Neural crest cell (in vitro differentiated cells): ENCODE data around the gene NID1. TPM values are rescaled to one million over a fixed set of nuclear protein-coding genes. Genes with fewer than 3 reads are reported as not detected.

Experiments
- DNase-seq: peaks from one replicate; pipeline ENCODE4 v3.0.0; 2021; ENCODE audit warnings: low read depth, mixed read lengths, low spot score
- H3K27ac Mint-ChIP-seq: one replicate; pipeline ENCODE4 v1.8.0; 2021; ENCODE audit warnings: mild to moderate bottlenecking, mixed read lengths; ENCODE audit not compliant: unreplicated experiment
- H3K27me3 Mint-ChIP-seq: 2 replicates; pipeline ENCODE4 v1.8.0; 2021; ENCODE audit warnings: low read depth, mild to moderate bottlenecking, mixed read lengths
- H3K36me3 Mint-ChIP-seq: 2 replicates; pipeline ENCODE4 v1.8.0; 2021; ENCODE audit warnings: low read depth, mild to moderate bottlenecking, mixed read lengths
- H3K4me1 Mint-ChIP-seq: 2 replicates; pipeline ENCODE4 v1.8.0; 2021; ENCODE audit warnings: mixed read lengths
- H3K4me3 Mint-ChIP-seq: one replicate; pipeline ENCODE4 v1.8.0; 2021; ENCODE audit warnings: mild to moderate bottlenecking, mixed read lengths
- H3K9me3 Mint-ChIP-seq: 2 replicates; pipeline ENCODE4 v1.8.0; 2021; ENCODE audit warnings: mixed read lengths
- CTCF ChIP-seq: fragments of 200-600 bp; sonication (generic); conservative IDR thresholded peaks from 2 replicates; pipeline ENCODE4 v1.5.0; 2021; ENCODE audit warnings: antibody characterized with exemption, mild to moderate bottlenecking
- total RNA-seq: library from RNA; stranded (reverse); gene quantifications from 2 replicates; pipeline ENCODE4 v1.2.1, GENCODE V29; 2021

NID1 gene
- total RNA-seq, 1 donor from 2014 or later: 90.3 TPM

- Mint-ChIP-seq H3K27ac (no peak overlapping the region), H3K9me3 (no peaks in the 10 kb centered on the region), H3K27me3 (no peaks in the 10 kb centered on the region), H3K4me3 (no peak overlapping the region), H3K36me3 (no peaks in the 10 kb centered on the region), H3K4me1 (peaks cover 5% of the 10 kb centered on the region)
- TF ChIP-seq CTCF: no peak
- no peak for DNase-seq
Observed at GRCh38 chr1:236110137-236110536, 45.2 kb upstream of the NID1 start.

- Mint-ChIP-seq H3K9me3 (no peaks in the 10 kb centered on the region), H3K4me1 (peaks cover 9% of the 10 kb centered on the region), H3K27me3 (no peaks in the 10 kb centered on the region), H3K27ac (no peak overlapping the region), H3K4me3 (no peak overlapping the region), H3K36me3 (no peaks in the 10 kb centered on the region)
- TF ChIP-seq CTCF: no peak
- DNase-seq: no peak
Observed at GRCh38 chr1:236108027-236108648, 43.2 kb upstream of the NID1 start.

- peaks cover 9% of the 10 kb centered on the region for H3K4me1 Mint-ChIP-seq
- H3K4me3 Mint-ChIP-seq: no peak overlapping the region
- no peak for TF ChIP-seq CTCF
- no peak overlapping the region for H3K27ac Mint-ChIP-seq
- no peaks in the 10 kb centered on the region for H3K27me3 Mint-ChIP-seq
- no peak for DNase-seq
- no peaks in the 10 kb centered on the region for H3K9me3 Mint-ChIP-seq
- no peaks in the 10 kb centered on the region for H3K36me3 Mint-ChIP-seq
Observed at GRCh38 chr1:236107121-236107907, 42.4 kb upstream of the NID1 start.

GRCh38 chr1:236103646-236104218, 38.8 kb upstream of the NID1 start:
- no peak overlapping the region for H3K27ac Mint-ChIP-seq
- TF ChIP-seq CTCF: peak; percentile 96

GRCh38 chr1:236103059-236103458, 38.2 kb upstream of the NID1 start:
- no peak for TF ChIP-seq CTCF
- Mint-ChIP-seq H3K4me1 (peaks cover 9% of the 10 kb centered on the region), H3K36me3 (no peaks in the 10 kb centered on the region), H3K27ac (no peak overlapping the region), H3K9me3 (no peaks in the 10 kb centered on the region), H3K27me3 (no peaks in the 10 kb centered on the region), H3K4me3 (no peak overlapping the region)
- DNase-seq: no peak

More at GRCh38 chr1:236103646-236104218, 38.8 kb upstream of the NID1 start:
- Mint-ChIP-seq H3K36me3 (no peaks in the 10 kb centered on the region), H3K4me3 (no peak overlapping the region), H3K4me1 (peaks cover 8% of the 10 kb centered on the region), H3K27me3 (no peaks in the 10 kb centered on the region), H3K9me3 (no peaks in the 10 kb centered on the region)
- peak; percentile 65 for DNase-seq
